Activated naive CD4-positive, alpha-beta T cell treated with anti-CD3 and anti-CD28 coated beads, Interleukin-2, amount 50 U/mL, for 24 hours (primary cell): ENCODE measurements around the gene NINJ2.

ENCODE experiments used
- H3K27ac Mint-ChIP-seq: one replicate; pipeline ENCODE4 v1.8.0; 2021; ENCODE audit warnings: mild to moderate bottlenecking, mixed read lengths
- H3K27me3 Mint-ChIP-seq: one replicate; pipeline ENCODE4 v1.8.0; 2021; ENCODE audit warnings: mixed read lengths
- H3K36me3 Mint-ChIP-seq: one replicate; pipeline ENCODE4 v1.8.0; 2021; ENCODE audit warnings: mixed read lengths
- H3K4me1 Mint-ChIP-seq: one replicate; pipeline ENCODE4 v1.8.0; 2021; ENCODE audit warnings: mixed read lengths
- H3K4me3 Mint-ChIP-seq: one replicate; pipeline ENCODE4 v1.8.0; 2021; ENCODE audit warnings: mild to moderate bottlenecking, mixed read lengths
- H3K9me3 Mint-ChIP-seq: one replicate; pipeline ENCODE4 v1.8.0; 2021; ENCODE audit warnings: mixed read lengths

Gene NINJ2

GRCh38 chr12:569091-569676 lies 94.1 kb downstream of the NINJ2 start:
- Mint-ChIP-seq H3K27me3 (no peaks in the 10 kb centered on the region), H3K4me1 (peaks cover 59% of the 10 kb centered on the region), H3K9me3 (no peaks in the 10 kb centered on the region), H3K4me3 (peak overlapping the region; percentile 87), H3K27ac (peak overlapping the region; percentile 74), H3K36me3 (no peaks in the 10 kb centered on the region)

DNA sequence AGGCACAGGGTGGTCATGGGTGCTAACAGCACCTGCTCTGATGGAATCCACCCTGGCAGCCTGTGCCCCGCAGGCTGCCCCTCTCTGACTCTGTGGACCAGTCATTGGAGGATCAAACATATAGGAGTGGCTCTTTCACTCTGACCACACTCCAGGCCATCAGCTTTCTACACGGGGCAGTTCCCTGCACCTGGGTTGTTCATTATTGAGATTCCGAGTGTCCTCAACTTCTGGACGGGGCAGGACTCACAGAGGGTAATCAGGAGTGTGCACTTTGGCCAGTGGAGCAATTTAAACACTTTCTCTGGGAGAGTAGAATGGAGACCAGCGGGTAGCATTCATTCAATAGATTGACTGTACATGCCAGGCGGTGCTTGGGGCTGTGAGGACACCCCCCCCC lies 94.8 kb downstream of the NINJ2 start:
- peak overlapping the region; percentile 82 for H3K27ac Mint-ChIP-seq

DNA sequence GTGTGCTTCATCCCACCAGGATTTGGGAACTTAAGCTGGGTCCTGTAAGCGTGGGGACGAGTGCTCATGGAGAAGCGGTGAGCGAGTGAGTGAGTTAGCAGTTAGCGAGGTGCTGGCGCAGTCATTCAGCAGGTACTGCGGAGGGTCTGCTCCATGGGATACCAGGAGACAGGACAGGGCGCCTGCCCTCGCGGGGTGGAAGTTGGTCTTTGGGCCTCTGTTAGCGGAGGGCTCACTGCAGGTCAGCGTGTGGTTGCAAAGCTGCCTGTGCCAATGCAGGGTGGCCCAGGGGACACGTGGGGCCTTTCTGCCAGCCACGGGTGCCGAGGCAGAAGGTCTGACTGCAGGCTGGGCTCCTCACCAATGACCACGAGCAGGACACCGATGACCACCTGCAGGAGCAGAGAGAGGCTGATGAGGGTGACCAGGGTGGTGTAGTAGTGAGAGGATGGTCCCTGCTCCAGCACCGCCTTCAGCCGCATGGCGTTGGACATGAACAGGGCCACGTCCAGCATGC lies 97.6 kb downstream of the NINJ2 start:
- Mint-ChIP-seq H3K27ac (peak overlapping the region; percentile 84), H3K4me1 (peaks cover 83% of the 10 kb centered on the region), H3K9me3 (no peaks in the 10 kb centered on the region), H3K4me3 (no peak overlapping the region), H3K27me3 (no peaks in the 10 kb centered on the region), H3K36me3 (no peaks in the 10 kb centered on the region)

More for the DNA sequence above, 94.8 kb downstream of the NINJ2 start:
- Mint-ChIP-seq H3K9me3 (no peaks in the 10 kb centered on the region), H3K36me3 (no peaks in the 10 kb centered on the region), H3K4me1 (peaks cover 63% of the 10 kb centered on the region), H3K27me3 (no peaks in the 10 kb centered on the region), H3K4me3 (peak overlapping the region; percentile 24)

DNA sequence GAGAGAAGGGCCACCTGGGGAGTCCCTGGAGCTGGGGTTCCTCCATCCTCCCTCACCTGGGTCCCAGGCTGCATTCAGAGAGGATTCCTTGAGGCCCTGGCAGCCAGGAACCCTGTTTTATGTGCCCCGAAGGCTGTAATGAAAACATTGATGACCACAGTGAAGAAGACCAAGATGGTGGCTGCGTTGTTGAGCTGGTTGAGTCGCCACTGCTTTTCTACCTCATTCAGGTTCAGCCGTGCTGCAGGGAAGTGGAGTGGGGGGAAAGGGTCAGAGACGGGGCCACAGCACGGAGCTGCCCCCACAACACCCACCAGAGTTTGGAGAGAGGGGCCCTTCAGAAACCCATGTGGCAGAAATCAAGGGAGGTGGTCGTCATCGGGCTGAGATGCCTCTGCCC lies 98.1 kb downstream of the NINJ2 start:
- Mint-ChIP-seq H3K27me3 (no peaks in the 10 kb centered on the region), H3K27ac (peak overlapping the region; percentile 48), H3K9me3 (no peaks in the 10 kb centered on the region), H3K4me3 (peak overlapping the region; percentile 44), H3K36me3 (no peaks in the 10 kb centered on the region), H3K4me1 (peaks cover 83% of the 10 kb centered on the region)

- Mint-ChIP-seq H3K4me1 (peaks cover 81% of the 10 kb centered on the region), H3K4me3 (peak overlapping the region; percentile 78), H3K27ac (peak overlapping the region; percentile 78), H3K27me3 (no peaks in the 10 kb centered on the region), H3K9me3 (no peaks in the 10 kb centered on the region), H3K36me3 (no peaks in the 10 kb centered on the region)
Measured at GRCh38 chr12:563787-564298, 99.4 kb downstream of the NINJ2 start.

- H3K27ac Mint-ChIP-seq, result peak overlapping the region; percentile 78
- peaks cover 77% of the 10 kb centered on the region for H3K4me1 Mint-ChIP-seq
- no peaks in the 10 kb centered on the region for H3K27me3 Mint-ChIP-seq
- H3K9me3 Mint-ChIP-seq, result no peaks in the 10 kb centered on the region
- no peaks in the 10 kb centered on the region for H3K36me3 Mint-ChIP-seq
- peak overlapping the region; percentile 78 for H3K4me3 Mint-ChIP-seq
Measured at GRCh38 chr12:563250-563781, 99.9 kb downstream of the NINJ2 start.

GRCh38 chr12:562634-563033 lies 100.6 kb downstream of the NINJ2 start:
- peak overlapping the region; percentile 78 for H3K27ac Mint-ChIP-seq

GRCh38 chr12:561908-562593 lies 101.2 kb downstream of the NINJ2 start:
- peaks cover 71% of the 10 kb centered on the region for H3K4me1 Mint-ChIP-seq
- peak overlapping the region; percentile 45 for H3K4me3 Mint-ChIP-seq
- H3K9me3 Mint-ChIP-seq, result no peaks in the 10 kb centered on the region

More at GRCh38 chr12:562634-563033, 100.6 kb downstream of the NINJ2 start:
- Mint-ChIP-seq H3K9me3 (no peaks in the 10 kb centered on the region), H3K27me3 (no peaks in the 10 kb centered on the region), H3K4me1 (peaks cover 74% of the 10 kb centered on the region), H3K36me3 (no peaks in the 10 kb centered on the region), H3K4me3 (peak overlapping the region; percentile 78)

DNA sequence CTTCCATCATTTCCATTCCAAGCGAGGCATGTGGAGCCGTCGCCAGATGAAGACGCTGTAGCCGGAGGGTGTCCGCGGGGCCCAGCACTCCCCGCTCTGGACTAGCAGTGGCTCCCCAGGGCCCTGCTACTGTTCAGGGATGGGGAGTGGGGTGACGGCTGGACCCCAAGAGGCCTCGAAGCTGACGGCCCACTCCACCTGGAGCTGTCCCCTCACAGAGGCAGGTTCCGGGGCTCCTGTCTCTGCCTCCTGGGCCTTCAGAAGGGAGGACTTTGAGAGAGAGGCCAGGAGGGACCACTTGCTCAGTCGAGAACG lies 101.9 kb downstream of the NINJ2 start:
- Mint-ChIP-seq H3K4me3 (no peak overlapping the region), H3K36me3 (no peaks in the 10 kb centered on the region), H3K9me3 (no peaks in the 10 kb centered on the region), H3K4me1 (peaks cover 66% of the 10 kb centered on the region), H3K27me3 (no peaks in the 10 kb centered on the region), H3K27ac (no peak overlapping the region)

More at GRCh38 chr12:561908-562593, 101.2 kb downstream of the NINJ2 start:
- H3K27me3 Mint-ChIP-seq, result no peaks in the 10 kb centered on the region
- peak overlapping the region; percentile 25 for H3K27ac Mint-ChIP-seq
- no peaks in the 10 kb centered on the region for H3K36me3 Mint-ChIP-seq

DNA sequence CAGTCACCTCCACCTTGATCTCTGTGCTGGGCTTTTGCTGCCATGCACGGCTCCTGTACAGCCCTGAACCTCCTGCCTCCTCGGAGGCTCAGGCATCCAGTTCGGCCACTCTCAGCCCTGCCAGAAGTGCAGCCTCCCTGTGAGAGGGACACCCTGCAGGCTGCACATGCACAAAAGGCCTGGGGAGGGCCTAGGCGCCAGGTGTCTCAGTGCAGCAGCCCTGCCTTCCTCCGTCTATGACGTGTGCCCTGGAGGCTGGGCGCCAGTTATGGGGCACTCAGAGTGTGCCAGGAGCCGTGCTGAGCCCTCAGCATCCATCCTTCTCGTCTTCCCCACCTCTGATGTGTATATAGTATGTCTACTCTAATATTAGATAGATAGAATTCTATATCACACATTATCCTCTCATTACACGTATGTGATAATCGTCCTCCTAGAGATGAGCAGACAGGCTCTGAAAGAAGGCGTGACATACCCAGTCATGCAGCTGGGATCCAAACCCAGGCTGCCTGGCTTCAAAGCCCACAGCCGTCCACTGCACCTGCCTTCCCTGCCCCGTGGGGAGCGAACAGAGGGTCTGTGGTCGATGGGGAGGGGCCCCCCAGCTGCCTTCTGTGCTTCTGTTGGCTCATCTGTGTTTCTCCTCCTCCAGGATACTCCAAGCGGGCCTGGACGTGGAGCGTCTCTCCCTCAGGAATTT lies 102.4 kb downstream of the NINJ2 start:
- Mint-ChIP-seq H3K27me3 (no peaks in the 10 kb centered on the region), H3K4me1 (peaks cover 61% of the 10 kb centered on the region), H3K9me3 (no peaks in the 10 kb centered on the region), H3K36me3 (no peaks in the 10 kb centered on the region), H3K27ac (no peak overlapping the region), H3K4me3 (no peak overlapping the region)

DNA sequence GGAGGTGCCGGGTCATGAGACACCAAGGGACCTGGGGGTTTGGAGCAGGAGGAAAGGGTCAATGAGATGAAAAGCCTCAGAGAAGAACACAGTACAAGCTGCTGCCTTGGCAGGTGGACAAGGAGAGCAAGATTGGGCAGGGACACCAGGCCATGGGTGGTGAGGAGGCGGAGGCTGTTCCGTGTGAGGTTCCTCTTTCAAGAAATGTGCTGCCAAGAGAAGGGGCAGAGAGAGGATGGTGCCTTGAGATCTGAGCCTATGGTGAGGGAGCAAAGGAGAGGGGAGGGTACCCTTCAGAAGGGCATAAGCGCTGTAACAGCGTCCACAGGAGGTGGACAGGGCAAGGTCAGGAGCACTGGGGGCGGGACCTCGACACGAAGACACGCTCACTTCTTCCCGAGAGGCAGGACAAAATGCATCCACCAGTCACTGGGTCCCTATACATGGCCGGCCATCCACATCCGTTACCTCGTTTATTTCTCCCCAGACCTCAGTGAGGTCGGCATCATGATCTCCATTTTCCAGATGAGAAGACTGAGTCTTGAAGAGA lies 103.3 kb downstream of the NINJ2 start:
- Mint-ChIP-seq H3K4me1 (peaks cover 52% of the 10 kb centered on the region), H3K27me3 (no peaks in the 10 kb centered on the region), H3K27ac (no peak overlapping the region), H3K36me3 (no peaks in the 10 kb centered on the region), H3K4me3 (no peak overlapping the region), H3K9me3 (no peaks in the 10 kb centered on the region)

DNA sequence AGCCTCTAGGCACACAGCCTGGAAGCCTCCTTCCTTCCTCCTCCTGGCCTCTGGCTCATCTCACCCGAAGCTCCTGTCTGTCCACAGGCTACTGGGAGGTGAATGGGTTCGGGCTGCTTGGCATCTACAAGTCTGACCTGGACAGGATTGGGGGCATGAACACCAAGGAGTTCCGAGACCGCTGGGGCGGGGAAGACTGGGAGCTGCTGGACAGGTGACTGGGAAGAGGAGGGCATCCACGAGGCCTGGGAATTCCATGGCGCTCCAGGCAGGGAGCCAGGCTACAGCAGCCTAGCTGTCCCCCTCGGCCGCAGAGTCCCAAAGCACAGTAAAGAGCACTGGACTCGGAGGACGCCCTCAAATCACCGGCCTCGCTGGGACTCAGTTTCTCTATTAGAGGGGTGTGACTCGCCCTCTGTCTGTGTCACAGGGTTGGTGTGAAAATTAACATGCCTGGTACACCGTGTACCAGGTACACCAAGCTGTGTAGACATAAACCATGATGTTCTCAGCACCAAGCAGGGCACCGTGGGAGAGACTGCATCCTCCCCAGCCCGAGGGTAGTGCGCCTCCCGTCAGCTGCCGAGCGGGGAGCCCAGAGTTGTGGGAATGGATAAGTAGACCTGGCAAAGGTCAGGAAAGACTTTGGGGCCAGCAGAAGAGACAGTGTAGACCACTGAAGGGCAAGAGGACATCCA lies 103.9 kb downstream of the NINJ2 start:
- H3K9me3 Mint-ChIP-seq, result no peaks in the 10 kb centered on the region
- H3K36me3 Mint-ChIP-seq, result no peaks in the 10 kb centered on the region
- H3K4me1 Mint-ChIP-seq, result peaks cover 46% of the 10 kb centered on the region
- H3K27ac Mint-ChIP-seq, result no peak overlapping the region
- no peak overlapping the region for H3K4me3 Mint-ChIP-seq
- H3K27me3 Mint-ChIP-seq, result no peaks in the 10 kb centered on the region

DNA sequence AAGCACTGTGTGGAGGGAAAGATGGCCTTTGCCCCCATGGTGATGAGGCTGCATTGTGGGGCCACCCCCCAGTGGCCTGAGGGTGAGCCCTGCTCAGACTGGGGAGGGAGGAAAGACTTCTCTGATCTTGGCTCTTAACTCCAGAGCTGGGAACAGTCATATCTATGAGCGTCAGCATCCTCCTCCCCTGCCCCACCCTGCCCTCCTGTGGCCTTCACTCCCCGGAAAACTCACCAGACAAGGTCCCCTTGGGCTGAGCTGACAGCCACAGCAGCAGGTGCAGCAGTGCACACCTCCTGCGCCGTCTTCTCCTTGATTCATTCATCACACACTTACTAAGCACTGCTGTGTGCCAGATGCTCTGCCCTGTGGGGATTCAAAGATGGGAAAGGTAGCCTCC lies 104.7 kb downstream of the NINJ2 start:
- Mint-ChIP-seq H3K27ac (no peak overlapping the region), H3K4me3 (no peak overlapping the region), H3K27me3 (no peaks in the 10 kb centered on the region), H3K4me1 (peaks cover 45% of the 10 kb centered on the region), H3K9me3 (no peaks in the 10 kb centered on the region), H3K36me3 (no peaks in the 10 kb centered on the region)

DNA sequence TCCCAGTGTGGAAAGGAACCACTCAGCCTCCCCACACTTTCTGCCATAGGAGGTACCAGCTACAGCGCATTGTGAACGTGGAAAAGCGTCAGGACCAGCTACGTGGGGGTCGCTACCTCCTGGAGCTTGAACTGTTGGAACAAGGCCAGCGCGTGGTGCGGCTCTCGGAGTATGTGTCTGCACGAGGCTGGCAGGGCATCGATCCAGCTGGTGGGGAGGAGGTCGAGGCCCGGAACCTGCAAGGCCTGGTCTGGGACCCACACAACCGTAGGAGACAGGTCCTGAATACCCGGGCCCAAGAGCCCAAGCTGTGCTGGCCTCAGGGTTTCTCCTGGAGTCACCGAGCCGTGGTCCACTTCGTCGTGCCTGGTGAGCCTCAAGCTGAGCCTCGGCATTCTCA lies 106.7 kb downstream of the NINJ2 start:
- Mint-ChIP-seq H3K4me1 (peaks cover 47% of the 10 kb centered on the region), H3K4me3 (no peak overlapping the region), H3K27ac (no peak overlapping the region), H3K36me3 (no peaks in the 10 kb centered on the region), H3K27me3 (no peaks in the 10 kb centered on the region), H3K9me3 (no peaks in the 10 kb centered on the region)

GRCh38 chr12:554001-554285 lies 109.3 kb downstream of the NINJ2 start:
- H3K4me3 Mint-ChIP-seq, result no peak overlapping the region
- peaks cover 34% of the 10 kb centered on the region for H3K4me1 Mint-ChIP-seq
- no peaks in the 10 kb centered on the region for H3K36me3 Mint-ChIP-seq
- no peaks in the 10 kb centered on the region for H3K27me3 Mint-ChIP-seq
- H3K27ac Mint-ChIP-seq, result no peak overlapping the region
- H3K9me3 Mint-ChIP-seq, result no peaks in the 10 kb centered on the region
